IMR-90 (cell line): ENCODE data around the gene POU2AF1. TPM values are rescaled to one million over a fixed set of nuclear protein-coding genes. Genes with fewer than 3 reads are reported as not detected.
A peak's percentile ranks its signal among the peaks of the same experiment; 100 is the strongest.

Source experiments
- ATAC-seq: fragments of 200-7000 bp; cut with Tn5 transposase; 2 replicates; pipeline ENCODE4 v1.9.1; 2020; ENCODE audit warnings: low read depth, mild to moderate bottlenecking, moderate library complexity
- BruUV-seq: library from RNA; stranded (reverse); fragments of 400-500 nt; replicated peaks from 2 replicates; lab custom pipeline; 2021; lab: Mats Ljungman, UMichigan
- CTCF ChIA-PET: fragments of 300-600 bp; formaldehyde crosslinking; extraction: SDS; loops from one replicate; lab custom pipeline; 2021; ENCODE audit warnings: antibody characterized with exemption; lab: Yijun Ruan, JAX
- POLR2A ChIA-PET: fragments of 300-600 bp; sonication (Branson Sonifier 250); formaldehyde crosslinking; loops from one replicate; lab custom pipeline; 2022; ENCODE audit warnings: antibody characterized with exemption; ENCODE audit not compliant: unreplicated experiment; lab: Charles Lee
- DNase-seq: peaks from one replicate; pipeline ENCODE4 v3.0.0; 2013
- H2AFZ ChIP-seq: replicated peaks from 2 replicates; pipeline ENCODE3; 2013; ENCODE audit warnings: low read length, mild to moderate bottlenecking; ENCODE audit not compliant: poor library complexity
- H2AK5ac ChIP-seq: 2 replicates; pipeline ENCODE4 v1.6.1; 2013; ENCODE audit warnings: low read depth, low read length, inconsistent platforms
- H2AK9ac ChIP-seq: replicated peaks from 2 replicates; pipeline ENCODE3; 2013; ENCODE audit warnings: mild to moderate bottlenecking, low read depth, low read length, moderate library complexity; ENCODE audit not compliant: poor library complexity
- H2BK120ac ChIP-seq: 2 replicates; pipeline ENCODE4 v1.6.1; 2013; ENCODE audit warnings: low read depth, low read length, inconsistent platforms
- H2BK15ac ChIP-seq: 3 replicates; pipeline ENCODE4 v1.6.1; 2013; ENCODE audit warnings: low read depth, low read length, inconsistent platforms
- H2BK20ac ChIP-seq: 2 replicates; pipeline ENCODE4 v1.6.1; 2013; ENCODE audit warnings: low read depth, mild to moderate bottlenecking, inconsistent platforms, low read length, moderate library complexity
- H2BK5ac ChIP-seq: 2 replicates; pipeline ENCODE4 v1.6.1; 2013; ENCODE audit warnings: mild to moderate bottlenecking, low read depth, low read length, inconsistent platforms; ENCODE audit not compliant: poor library complexity, severe bottlenecking
- H3K14ac ChIP-seq: replicated peaks from 2 replicates; pipeline ENCODE4 v1.6.1; 2013; ENCODE audit warnings: low read depth, low read length, inconsistent platforms
- H3K18ac ChIP-seq: 2 replicates; pipeline ENCODE4 v1.6.1; 2013; ENCODE audit warnings: low read depth, low read length, control low read depth
- H3K23ac ChIP-seq: 2 replicates; pipeline ENCODE4 v1.6.1; 2013; ENCODE audit warnings: low read depth, low read length, inconsistent platforms
- H3K27ac ChIP-seq: 2 replicates; pipeline ENCODE4 v1.5.1; 2013; ENCODE audit warnings: mild to moderate bottlenecking, control low read depth, low read length; ENCODE audit not compliant: insufficient read depth
- H3K27me3 ChIP-seq: 2 replicates; pipeline ENCODE4 v1.6.1; 2013; ENCODE audit warnings: low read length; ENCODE audit not compliant: control insufficient read depth, insufficient read depth
- H3K36me3 ChIP-seq: 2 replicates; pipeline ENCODE4 v1.6.1; 2013; ENCODE audit warnings: low read length, mixed read lengths; ENCODE audit not compliant: control insufficient read depth, insufficient read depth
- H3K4ac ChIP-seq: 2 replicates; pipeline ENCODE4 v1.6.1; 2013; ENCODE audit warnings: low read depth, low read length, inconsistent platforms
- H3K4me1 ChIP-seq: 2 replicates; pipeline ENCODE4 v1.6.1; 2013; ENCODE audit warnings: low read length, mixed read lengths; ENCODE audit not compliant: control insufficient read depth, insufficient read depth
- H3K4me2 ChIP-seq: 2 replicates; pipeline ENCODE4 v1.6.1; 2013; ENCODE audit warnings: low read depth, mild to moderate bottlenecking, control low read depth, low read length, moderate library complexity
- H3K4me3 ChIP-seq: 2 replicates; pipeline ENCODE4 v1.5.1; 2013; ENCODE audit warnings: low read depth, mild to moderate bottlenecking, control low read depth, low read length, moderate library complexity; ENCODE audit not compliant: insufficient read depth
- H3K56ac ChIP-seq: 2 replicates; pipeline ENCODE4 v1.6.1; 2013; ENCODE audit warnings: low read length, inconsistent platforms; ENCODE audit not compliant: insufficient read depth; ENCODE audit errors: extremely low read depth
- H3K79me1 ChIP-seq, 2 experiments: 2 replicates each; pipeline ENCODE4 v1.6.1; 2013; ENCODE audit warnings: low read length in 2 of 2, inconsistent platforms in 1 of 2, low read depth in 1 of 2
- H3K9ac ChIP-seq: 2 replicates; pipeline ENCODE4 v1.6.1; 2013; ENCODE audit warnings: low read depth, low read length, control low read depth
- H3K9me1 ChIP-seq: 2 replicates; pipeline ENCODE4 v1.6.1; 2013; ENCODE audit warnings: low read length, inconsistent platforms; ENCODE audit not compliant: insufficient read depth
- H3K9me3 ChIP-seq: 2 replicates; pipeline ENCODE4 v1.6.1; 2013; ENCODE audit warnings: low read length; ENCODE audit not compliant: control insufficient read depth, insufficient read depth
- H4K20me1 ChIP-seq: 2 replicates; pipeline ENCODE4 v1.6.1; 2013; ENCODE audit warnings: low read length, inconsistent platforms; ENCODE audit not compliant: insufficient read depth
- H4K5ac ChIP-seq: 2 replicates; pipeline ENCODE4 v1.6.1; 2013; ENCODE audit warnings: mild to moderate bottlenecking, low read depth, low read length, control low read depth
- H4K8ac ChIP-seq, 2 experiments: 2 replicates each; pipeline ENCODE4 v1.6.1; 2013; ENCODE audit warnings: low read depth in 2 of 2, low read length in 2 of 2, control low read depth in 1 of 2, inconsistent platforms in 1 of 2
- H4K91ac ChIP-seq: 2 replicates; pipeline ENCODE4 v1.6.1; 2013; ENCODE audit warnings: low read depth, low read length, inconsistent platforms; ENCODE audit not compliant: insufficient read depth
- BHLHE40 ChIP-seq: fragments of 150-350 bp; IDR thresholded peaks from 2 replicates; pipeline ENCODE4 v1.6.1; 2016; ENCODE audit warnings: mild to moderate bottlenecking, low read depth, low read length
- CHD1 ChIP-seq: IDR thresholded peaks from 2 replicates; pipeline ENCODE4 v1.6.1; 2012; ENCODE audit warnings: low read depth, low read length, improper control_type of control experiment
- FOS ChIP-seq: fragments of 150-350 bp; IDR thresholded peaks from 2 replicates; pipeline ENCODE4 v1.6.1; 2016; ENCODE audit warnings: low read depth, low read length
- MAFK ChIP-seq: IDR thresholded peaks from 2 replicates; pipeline ENCODE4 v1.6.1; 2012; ENCODE audit warnings: low read depth, low read length, improper control_type of control experiment
- MAZ ChIP-seq: IDR thresholded peaks from 2 replicates; pipeline ENCODE4 v1.6.1; 2012; ENCODE audit warnings: low read depth, mild to moderate bottlenecking, low read length, improper control_type of control experiment, moderate library complexity, borderline replicate concordance
- MXI1 ChIP-seq: IDR thresholded peaks from 2 replicates; pipeline ENCODE4 v1.6.1; 2012; ENCODE audit warnings: low read depth, mild to moderate bottlenecking, low read length, moderate library complexity, borderline replicate concordance
- NFE2L2 ChIP-seq: fragments of 150-350 bp; IDR thresholded peaks from 2 replicates; pipeline ENCODE4 v1.6.1; 2016; ENCODE audit warnings: low read depth, mild to moderate bottlenecking, low read length
- POLR2A ChIP-seq: IDR thresholded peaks from 2 replicates; pipeline ENCODE4 v1.6.1; 2012; ENCODE audit warnings: mild to moderate bottlenecking, low read depth, low read length
- RAD21 ChIP-seq: IDR thresholded peaks from 2 replicates; pipeline ENCODE4 v1.6.1; 2012; ENCODE audit warnings: low read length, improper control_type of control experiment
- RCOR1 ChIP-seq: IDR thresholded peaks from 2 replicates; pipeline ENCODE4 v1.6.1; 2012; ENCODE audit warnings: mild to moderate bottlenecking, low read length, improper control_type of control experiment; ENCODE audit not compliant: insufficient replicate concordance
- RFX5 ChIP-seq: IDR thresholded peaks from 2 replicates; pipeline ENCODE4 v1.8.0; 2012; ENCODE audit warnings: low read depth, mild to moderate bottlenecking, low read length, moderate library complexity
- SMC3 ChIP-seq: fragments of 150-350 bp; IDR thresholded peaks from 2 replicates; pipeline ENCODE4 v1.6.1; 2016; ENCODE audit warnings: low read depth, mild to moderate bottlenecking, antibody characterized with exemption, low read length, moderate library complexity
- WGBS, 2 experiments: methylation state at CpG; one replicate each; pipeline versions ENCODE4 v1.1.5 to v1.1.7; 2013; ENCODE audit warnings: missing lambda C conversion rate in 2 of 2; ENCODE audit not compliant: insufficient read length in 1 of 2; ENCODE audit errors: extremely low coverage in 2 of 2; 5-methylcytosine and 5-hydroxymethylcytosine counted together
- dilution Hi-C: fragments of 300-500 bp; cut with HindIII; formaldehyde crosslinking; loops from one replicate; pipeline ENCODE4 v1.14.3; 2018; ENCODE audit warnings: low sequenced_read_pairs; ENCODE audit not compliant: unreplicated experiment
- in situ Hi-C: fragments of 300-500 bp; cut with MboI; formaldehyde crosslinking; loops from 3 replicates; pipeline ENCODE4 v1.14.3; 2019; ENCODE audit warnings: low sequenced_read_pairs, inconsistent platforms, mixed read lengths
- intact Hi-C: fragments of 100-400 bp; cut with micrococcal nuclease; formaldehyde crosslinking; loops from 2 replicates; pipeline ENCODE4 v1.10.0; 2022
- polyA plus RNA-seq, 3 experiments: library from polyadenylated mRNA; depleted of rRNA; stranded (reverse); fragments of >200 nt; gene quantifications; 2 replicates each; pipeline ENCODE4 v1.2.3, GENCODE V29; 2012; ENCODE audit warnings: low replicate concordance in 1 of 3
- total RNA-seq: library from RNA; depleted of rRNA; stranded (reverse); fragments of >200 nt; gene quantifications from 2 replicates; pipeline ENCODE4 v1.2.3, GENCODE V29; 2012
- TF ChIP-seq, protein P1 (sequence below): fragments of 150-350 bp; IDR thresholded peaks from 2 replicates; pipeline ENCODE4 v1.6.1; 2016; ENCODE audit warnings: low read depth, mild to moderate bottlenecking, low read length, moderate library complexity, borderline replicate concordance

The POU2AF1 gene
- total and polyA plus RNA-seq, 2 of the 4 experiments (the other 2 are of a cell fraction), result not detected

GRCh38 chr11:111325259-111325658, 53.8 kb downstream of the POU2AF1 start:
- Histone ChIP-seq H2BK20ac (peak overlapping the region; percentile 89), H2BK15ac (peak overlapping the region; percentile 16; the same call in 2 of the 3 replicates), H2AK5ac (peak overlapping the region; percentile 85; the same call in 1 of the 2 replicates), H3K4me1 (peaks cover 6% of the 10 kb centered on the region), H3K36me3 (no peaks in the 10 kb centered on the region), H4K8ac (peak overlapping the region in 1 of 2 experiments; percentile 39; a peak in 1 of 4 replicates), H3K9me1 (peaks cover 5% of the 10 kb centered on the region; the same call in 1 of the 2 replicates), H2BK120ac (peak overlapping the region; percentile 80), H2AFZ (no peak overlapping the region), H3K4me3 (no peak overlapping the region), H3K9ac (no peak overlapping the region), H3K27me3 (no peaks in the 10 kb centered on the region), H3K9me3 (no peaks in the 10 kb centered on the region), H4K20me1 (no peaks in the 10 kb centered on the region), H3K14ac (peak overlapping the region; percentile 35), H3K4ac (peak overlapping the region; percentile 34; the same call in 1 of the 2 replicates), H4K91ac (no peak overlapping the region; the same call in 1 of the 2 replicates), H3K23ac (peak overlapping the region; percentile 57; the same call in 1 of the 2 replicates), H2AK9ac (no peak overlapping the region), H3K4me2 (no peak overlapping the region), H3K79me1 (no peaks in the 10 kb centered on the region), H3K56ac (no peak overlapping the region), H3K18ac (no peak overlapping the region; the same call in 1 of the 2 replicates), H4K5ac (peak overlapping the region; percentile 46; the same call in 1 of the 2 replicates), H2BK5ac (no peak overlapping the region), H3K27ac (no peak overlapping the region)
- dilution Hi-C loops (no loop called here), in situ Hi-C loops (no loop called here), intact Hi-C loops (no loop called here)
- ATAC-seq, result no peak
- no peak for DNase-seq
- POLR2A ChIA-PET, result no interaction called here
- TF ChIP-seq CHD1, result no peak
- TF ChIP-seq, protein P1, sequence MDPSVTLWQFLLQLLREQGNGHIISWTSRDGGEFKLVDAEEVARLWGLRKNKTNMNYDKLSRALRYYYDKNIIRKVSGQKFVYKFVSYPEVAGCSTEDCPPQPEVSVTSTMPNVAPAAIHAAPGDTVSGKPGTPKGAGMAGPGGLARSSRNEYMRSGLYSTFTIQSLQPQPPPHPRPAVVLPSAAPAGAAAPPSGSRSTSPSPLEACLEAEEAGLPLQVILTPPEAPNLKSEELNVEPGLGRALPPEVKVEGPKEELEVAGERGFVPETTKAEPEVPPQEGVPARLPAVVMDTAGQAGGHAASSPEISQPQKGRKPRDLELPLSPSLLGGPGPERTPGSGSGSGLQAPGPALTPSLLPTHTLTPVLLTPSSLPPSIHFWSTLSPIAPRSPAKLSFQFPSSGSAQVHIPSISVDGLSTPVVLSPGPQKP, result no peak
- TF ChIP-seq POLR2A, result no peak
- TF ChIP-seq RFX5, result no peak
- TF ChIP-seq MAZ, result no peak
- no peak for TF ChIP-seq NFE2L2
- no peak for TF ChIP-seq FOS
- no peak for TF ChIP-seq RCOR1
- no peak for TF ChIP-seq SMC3
- no peak for TF ChIP-seq MXI1
- no peak for TF ChIP-seq MAFK
- TF ChIP-seq BHLHE40, result no peak
- no peak for TF ChIP-seq RAD21
- BruUV-seq, result no TSS peak
- CTCF ChIA-PET, result no interaction called here
- WGBS, 2 experiments, result no CpG with 5 or more reads among the region's 5 CpGs
